ENCODE data around the gene STAG1.

Gene STAG1

GRCh38 chr3:136733317-136733833, 18.8 kb downstream of the STAG1 start:
- DNase-seq (ENCODE audit: low read depth in 1 of 2, low spot score in 1 of 2), result no peak
- Histone ChIP-seq H3K4me3 (replicated peaks; ENCODE audit: insufficient read depth, low read length) (no peak overlapping the region), H3K27ac (replicated peaks) (no peak overlapping the region), H3K27me3 (ENCODE audit: insufficient read depth, poor library complexity, severe bottlenecking) (no peaks in the 10 kb centered on the region)
- TF ChIP-seq GABPA (IDR thresholded peaks at IDR 0.05; ENCODE audit: low read depth) (no peak), POLR2AphosphoS5 (IDR thresholded peaks at IDR 0.05; ENCODE audit: low read depth) (no peak)

GRCh38 chr3:136731274-136731884, 20.8 kb downstream of the STAG1 start:
- Histone ChIP-seq H3K4me3 (replicated peaks; ENCODE audit: insufficient read depth, low read length) (no peak overlapping the region), H3K27me3 (ENCODE audit: insufficient read depth, poor library complexity, severe bottlenecking) (no peaks in the 10 kb centered on the region), H3K27ac (replicated peaks) (no peak overlapping the region)
- TF ChIP-seq POLR2AphosphoS5 (IDR thresholded peaks at IDR 0.05; ENCODE audit: low read depth), result no peak
- no peak for TF ChIP-seq SPI1 (IDR thresholded peaks at IDR 0.05; ENCODE audit: borderline replicate concordance, low read depth)
- TF ChIP-seq CTCF (IDR thresholded peaks at IDR 0.05; ENCODE audit: insufficient read depth, low read length), result no peak
- no peak for TF ChIP-seq GABPA (IDR thresholded peaks at IDR 0.05; ENCODE audit: low read depth)
- no peak for DNase-seq (ENCODE audit: low read depth in 1 of 2, low spot score in 1 of 2)

- TF ChIP-seq POLR2AphosphoS5 (IDR thresholded peaks at IDR 0.05; ENCODE audit: low read depth) (no peak), GABPA (IDR thresholded peaks at IDR 0.05; ENCODE audit: low read depth) (no peak), CTCF (IDR thresholded peaks at IDR 0.05; ENCODE audit: insufficient read depth, low read length) (no peak), REST (IDR thresholded peaks at IDR 0.05; ENCODE audit: insufficient replicate concordance, low read depth) (no peak), SPI1 (IDR thresholded peaks at IDR 0.05; ENCODE audit: borderline replicate concordance, low read depth) (no peak)
Observed at GRCh38 chr3:136730595-136731273, 21.4 kb downstream of the STAG1 start.

GRCh38 chr3:136728918-136729317, 23.3 kb downstream of the STAG1 start:
- no peaks in the 10 kb centered on the region for H3K27me3 ChIP-seq (ENCODE audit: insufficient read depth, poor library complexity, severe bottlenecking)
- TF ChIP-seq GABPA (IDR thresholded peaks at IDR 0.05; ENCODE audit: low read depth) (no peak), POLR2AphosphoS5 (IDR thresholded peaks at IDR 0.05; ENCODE audit: low read depth) (no peak), SPI1 (IDR thresholded peaks at IDR 0.05; ENCODE audit: borderline replicate concordance, low read depth) (no peak), REST (IDR thresholded peaks at IDR 0.05; ENCODE audit: insufficient replicate concordance, low read depth) (no peak)
- H3K27ac ChIP-seq (replicated peaks), result no peak overlapping the region
- DNase-seq (ENCODE audit: low read depth in 1 of 2, low spot score in 1 of 2), result no peak
- no peak overlapping the region for H3K4me3 ChIP-seq (replicated peaks; ENCODE audit: insufficient read depth, low read length)

More at GRCh38 chr3:136730595-136731273, 21.4 kb downstream of the STAG1 start:
- no peaks in the 10 kb centered on the region for H3K27me3 ChIP-seq (ENCODE audit: insufficient read depth, poor library complexity, severe bottlenecking)
- H3K27ac ChIP-seq (replicated peaks), result no peak overlapping the region
- DNase-seq (ENCODE audit: low read depth in 1 of 2, low spot score in 1 of 2), result no peak
- H3K4me3 ChIP-seq (replicated peaks; ENCODE audit: insufficient read depth, low read length), result no peak overlapping the region
